Upper lobe of left lung (tissue), 6 donors: ENCODE results near the gene CLCN1. TPM values are rescaled to one million over a fixed set of nuclear protein-coding genes. Genes with fewer than 3 reads are reported as not detected.

Experiments
- ATAC-seq, 2 donors: fragments of 200-7000 bp; cut with Tn5 transposase; one replicate each; pipeline ENCODE4 v1.9.1; 2022; ENCODE audit warnings: mild to moderate bottlenecking in 2 of 2, moderate library complexity in 2 of 2; ENCODE audit not compliant: low FRiP score in 2 of 2
- DNase-seq, 2 donors: peaks; one replicate each; pipeline ENCODE4 v3.0.0-alpha.2; 2019 to 2020
- H3K27ac ChIP-seq, 4 donors: fragments of 200-600 bp; sonication (generic); one replicate each; pipeline ENCODE4 v1.5.1; 2016 to 2019
- H3K27me3 ChIP-seq, 4 donors: fragments of 200-600 bp; sonication (generic); one replicate each; pipeline ENCODE4 v1.5.1; 2017 to 2019
- H3K36me3 ChIP-seq, 4 donors: fragments of 200-600 bp; sonication (generic); one replicate each; pipeline ENCODE4 v1.5.1; 2016 to 2019
- H3K4me1 ChIP-seq, 4 donors: fragments of 200-600 bp; sonication (generic); one replicate each; pipeline ENCODE4 v1.5.1; 2018 to 2019
- H3K4me3 ChIP-seq, 4 donors: fragments of 200-600 bp; sonication (generic); one replicate each; pipeline ENCODE4 v1.5.1; 2017 to 2019; ENCODE audit warnings: mild to moderate bottlenecking in 2 of 4, moderate library complexity in 1 of 4
- H3K9me3 ChIP-seq, 4 donors: fragments of 200-600 bp; sonication (generic); one replicate each; pipeline ENCODE4 v1.5.1; 2018 to 2019
- CTCF ChIP-seq, 6 experiments: fragments of 450-650 bp in 4 of 6; fragments of 200-600 bp in 2 of 6; sonication (generic) in 2 of 6; IDR thresholded peaks; one replicate each; pipeline ENCODE4 v1.5.1; 2016 to 2019; ENCODE audit warnings: antibody characterized with exemption in 6 of 6
- EP300 ChIP-seq, 4 donors: sonication (generic); formaldehyde crosslinking; IDR thresholded peaks; one replicate each; pipeline ENCODE4 v1.5.1; 2017; ENCODE audit warnings: antibody characterized with exemption in 4 of 4, control low read depth in 2 of 4
- POLR2A ChIP-seq, 4 donors: fragments of 450-650 bp; IDR thresholded peaks; one replicate each; pipeline ENCODE4 v1.5.1; 2016 to 2017; ENCODE audit warnings: antibody characterized with exemption in 4 of 4, mild to moderate bottlenecking in 2 of 4
- POLR2AphosphoS5 ChIP-seq, 2 donors: sonication (generic); formaldehyde crosslinking; IDR thresholded peaks; one replicate each; pipeline ENCODE4 v1.5.1; 2017; ENCODE audit warnings: antibody characterized with exemption in 2 of 2
- WGBS, 2 donors: methylation state at CpG; one replicate each; pipeline ENCODE4 v1.1.5; 2017 to 2018; 5-methylcytosine and 5-hydroxymethylcytosine counted together
- total RNA-seq, 6 donors: library from RNA; depleted of rRNA in 4 of 6; stranded (reverse); fragments of >200 nt in 4 of 6; gene quantifications; one replicate each; pipeline versions ENCODE4 v1.1.0 to v1.2.1, GENCODE V29; 2016 to 2021
- donor health status: DM: no; HTN: no; CAD: no; lungs with moderate emphysema.
- donor health status: DM: no; HTN: yes; CAD: no; lungs with severe emphysema.

CLCN1 gene
- total RNA-seq, 6 donors from 2014 or later, result 0.10 TPM; not detected in 5

- Histone ChIP-seq H3K9me3 (no peaks in the 10 kb centered on the region), H3K4me3 (no peak overlapping the region), H3K36me3 (peaks cover 25 to 68% (median 53%) of the 10 kb centered on the region in 4 donors), H3K4me1 (peaks cover 62 to 99% (median 76%) of the 10 kb centered on the region in 4 donors), H3K27me3 (no peaks in the 10 kb centered on the region), H3K27ac (peak overlapping the region in 3 of 4 donors; percentile 13 to 39 (median 20))
- DNase-seq, result no peak
- WGBS, 2 donors, result 84% methylated on average over 8 to 10 of the region's 10 CpGs
- TF ChIP-seq CTCF (IDR thresholded peaks at IDR 0.05), result no peak
- no peak for TF ChIP-seq POLR2A (IDR thresholded peaks at IDR 0.05)
- no peak for TF ChIP-seq POLR2AphosphoS5 (IDR thresholded peaks at IDR 0.05)
- no peak for TF ChIP-seq EP300 (IDR thresholded peaks at IDR 0.05)
- ATAC-seq, result no peak
These were observed 72.1 kb downstream of the CLCN1 start for GRCh38 chr7:143388051-143388450.

GRCh38 chr7:143388491-143389101, 72.7 kb downstream of the CLCN1 start:
- TF ChIP-seq CTCF (IDR thresholded peaks at IDR 0.05) (no peak), EP300 (IDR thresholded peaks at IDR 0.05) (no peak), POLR2A (IDR thresholded peaks at IDR 0.05) (no peak), POLR2AphosphoS5 (IDR thresholded peaks at IDR 0.05) (no peak)
- Histone ChIP-seq H3K9me3 (no peaks in the 10 kb centered on the region), H3K27me3 (no peaks in the 10 kb centered on the region), H3K36me3 (peaks cover 25 to 68% (median 52%) of the 10 kb centered on the region in 4 donors), H3K4me1 (peaks cover 62 to 99% (median 76%) of the 10 kb centered on the region in 4 donors), H3K27ac (peak overlapping the region in 2 of 4 donors; percentile 17 to 39), H3K4me3 (no peak overlapping the region)
- peak in 1 of 2 donors; percentile 79 for DNase-seq
- ATAC-seq, result no peak
- WGBS, 2 donors, result 94 to 96% methylated on average over 10 to 27 of the region's 28 CpGs

- WGBS, 2 donors, result 75 to 90% methylated on average over 9 to 15 of the region's 15 CpGs
- Histone ChIP-seq H3K4me1 (peaks cover 56 to 96% (median 70%) of the 10 kb centered on the region in 4 donors), H3K36me3 (peaks cover 25 to 67% (median 52%) of the 10 kb centered on the region in 4 donors)
These were observed 73.6 kb downstream of the CLCN1 start for GRCh38 chr7:143389316-143390103.

GRCh38 chr7:143390104-143390772, 74.3 kb downstream of the CLCN1 start:
- WGBS, 2 donors, result 87 to 93% methylated on average over 10 of the region's 10 CpGs
- Histone ChIP-seq H3K4me3 (no peak overlapping the region), H3K36me3 (peaks cover 25 to 67% (median 52%) of the 10 kb centered on the region in 4 donors), H3K4me1 (peaks cover 53 to 96% (median 70%) of the 10 kb centered on the region in 4 donors), H3K9me3 (no peaks in the 10 kb centered on the region), H3K27me3 (no peaks in the 10 kb centered on the region), H3K27ac (peak overlapping the region; percentile 7 to 74 (median 38))
- ATAC-seq (no peak), DNase-seq (no peak)
- TF ChIP-seq CTCF (IDR thresholded peaks at IDR 0.05) (no peak), EP300 (IDR thresholded peaks at IDR 0.05) (no peak)

More at GRCh38 chr7:143389316-143390103, 73.6 kb downstream of the CLCN1 start:
- Histone ChIP-seq H3K9me3 (no peaks in the 10 kb centered on the region), H3K27me3 (no peaks in the 10 kb centered on the region), H3K27ac (peak overlapping the region in 3 of 4 donors; percentile 7 to 21 (median 17)), H3K4me3 (no peak overlapping the region)
- no peak for ATAC-seq
- TF ChIP-seq CTCF (IDR thresholded peaks at IDR 0.05) (no peak), EP300 (IDR thresholded peaks at IDR 0.05) (no peak), POLR2AphosphoS5 (IDR thresholded peaks at IDR 0.05) (no peak), POLR2A (IDR thresholded peaks at IDR 0.05) (no peak)
- DNase-seq, result no peak
